ENCODE measurements around the gene MRPS24.
"Not testable (repeated sequence)": the region's sequence is repeated elsewhere in the genome, so short reads cannot be mapped to it uniquely, and the experiment has no call there.

MRPS24 gene

DNA sequence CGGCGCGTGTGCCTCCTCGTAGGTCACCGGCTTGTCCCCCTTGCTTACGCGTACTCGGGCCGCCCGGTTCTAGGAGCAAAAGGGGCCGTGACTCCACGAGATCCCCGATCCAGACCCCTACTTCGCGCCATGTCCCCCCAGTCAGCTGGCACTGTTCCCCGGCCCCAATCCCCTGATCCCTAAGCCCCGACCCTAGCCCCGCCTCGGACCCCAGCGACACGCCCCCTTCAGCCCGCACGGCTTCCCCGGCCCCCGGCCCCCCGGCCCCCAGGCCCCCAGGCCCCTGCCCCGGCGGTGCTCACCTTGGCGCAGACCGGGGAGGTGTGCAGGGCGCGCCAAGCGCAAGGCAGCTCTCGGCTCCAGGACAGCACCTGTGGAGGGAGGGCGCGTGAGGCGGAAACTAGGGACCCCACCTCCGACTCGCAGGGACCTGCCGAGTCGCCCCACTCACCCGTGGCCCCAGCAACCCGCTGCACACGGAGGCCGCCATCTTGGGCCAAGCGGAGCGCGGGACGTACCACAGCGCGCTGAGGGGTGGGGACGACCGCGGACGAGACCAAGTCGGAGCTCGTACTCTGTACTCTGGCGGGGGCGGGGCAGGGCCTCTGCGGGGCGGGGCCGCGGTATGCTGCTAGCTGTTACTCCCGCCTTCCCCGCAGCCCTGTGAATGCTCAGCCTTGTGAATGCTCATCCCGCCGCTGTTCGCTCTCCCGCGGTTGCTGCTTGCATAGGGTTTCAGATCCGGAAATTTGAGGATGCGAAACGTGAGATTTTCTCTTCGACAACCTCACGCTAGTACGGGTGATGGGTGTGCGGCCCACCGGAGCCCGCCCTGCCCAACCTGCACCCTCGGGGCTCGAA, at the start of gene MRPS24:
Gene MRPS24, minus strand, starts transcription at position 512 of the 861 bp plus-strand sequence. Its CDS starts 22 bp downstream, at position 490.
- CTCF ChIA-PET = interaction anchor here (0.6 to 1.2 kb wide), 3 partner anchors 30 to 60 kb away, joined by 3 to 4 read pairs (median 3); no protein-coding TSS in a partner anchor
- peak; percentile 96 for DNase-seq
- Mint-ChIP-seq H3K27me3 (peaks cover 21% of the 10 kb centered on the region), H3K36me3 (peaks cover 30% of the 10 kb centered on the region), H3K4me3 (peak within 1 kb of the TSS; percentile 86), H3K27ac (peak within 1 kb of the TSS; percentile 84), H3K4me1 (peaks cover 28% of the 10 kb centered on the region), H3K9me3 (no peaks in the 10 kb centered on the region)

DNA sequence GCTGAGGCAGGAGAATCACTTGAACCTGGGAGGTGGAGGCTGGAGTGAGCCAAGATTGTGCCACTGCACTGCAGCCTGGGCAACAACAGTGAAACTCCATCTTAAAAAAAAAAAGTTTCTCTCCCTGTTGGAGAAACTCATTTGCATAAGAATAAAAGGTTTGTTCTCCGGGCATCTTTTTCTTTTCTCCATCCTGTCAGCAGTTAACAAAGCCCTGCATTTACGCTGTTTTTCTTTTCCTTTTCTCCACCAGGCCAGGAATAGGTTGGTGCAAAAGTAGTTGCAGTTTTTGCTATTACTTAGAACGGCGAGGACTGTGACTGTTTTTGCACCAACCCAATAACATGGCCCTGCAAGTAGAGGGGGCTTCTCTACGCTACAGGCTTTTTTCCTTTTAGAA, 46.6 kb upstream of the MRPS24 start:
- CTCF ChIA-PET = no interaction called here
- no peaks in the 10 kb centered on the region for H3K9me3 Mint-ChIP-seq
- no peak overlapping the region for H3K4me3 Mint-ChIP-seq
- H3K36me3 Mint-ChIP-seq = peaks cover 3% of the 10 kb centered on the region
- H3K4me1 Mint-ChIP-seq = no peaks in the 10 kb centered on the region
- DNase-seq = no peak
- H3K27me3 Mint-ChIP-seq = no peaks in the 10 kb centered on the region
- H3K27ac Mint-ChIP-seq = no peak overlapping the region

DNA sequence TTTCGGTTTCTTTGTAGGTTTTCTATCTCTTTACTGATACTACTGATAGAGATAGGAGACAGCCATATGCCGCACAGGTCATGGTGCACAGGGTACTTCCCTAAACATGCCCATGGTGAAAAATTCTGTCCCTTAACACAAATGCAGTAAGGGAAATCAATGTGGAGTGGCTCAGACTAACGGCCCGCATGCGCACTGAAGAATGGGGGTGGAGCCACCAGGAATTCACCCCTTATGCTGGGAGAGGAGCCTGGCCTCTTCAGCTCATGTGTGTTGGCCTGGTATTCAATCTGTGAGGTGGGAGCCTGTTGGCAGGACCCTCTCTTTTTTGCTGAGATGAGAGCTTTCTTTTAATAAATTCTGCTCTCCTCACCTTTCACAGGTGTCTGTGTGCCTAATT, 45.5 kb upstream of the MRPS24 start:
- no peaks in the 10 kb centered on the region for H3K27me3 Mint-ChIP-seq
- no peaks in the 10 kb centered on the region for H3K4me1 Mint-ChIP-seq
- H3K4me3 Mint-ChIP-seq = no peak overlapping the region
- no peaks in the 10 kb centered on the region for H3K9me3 Mint-ChIP-seq
- CTCF ChIA-PET = no interaction called here
- no peak for DNase-seq
- peaks cover 5% of the 10 kb centered on the region for H3K36me3 Mint-ChIP-seq
- no peak overlapping the region for H3K27ac Mint-ChIP-seq

DNA sequence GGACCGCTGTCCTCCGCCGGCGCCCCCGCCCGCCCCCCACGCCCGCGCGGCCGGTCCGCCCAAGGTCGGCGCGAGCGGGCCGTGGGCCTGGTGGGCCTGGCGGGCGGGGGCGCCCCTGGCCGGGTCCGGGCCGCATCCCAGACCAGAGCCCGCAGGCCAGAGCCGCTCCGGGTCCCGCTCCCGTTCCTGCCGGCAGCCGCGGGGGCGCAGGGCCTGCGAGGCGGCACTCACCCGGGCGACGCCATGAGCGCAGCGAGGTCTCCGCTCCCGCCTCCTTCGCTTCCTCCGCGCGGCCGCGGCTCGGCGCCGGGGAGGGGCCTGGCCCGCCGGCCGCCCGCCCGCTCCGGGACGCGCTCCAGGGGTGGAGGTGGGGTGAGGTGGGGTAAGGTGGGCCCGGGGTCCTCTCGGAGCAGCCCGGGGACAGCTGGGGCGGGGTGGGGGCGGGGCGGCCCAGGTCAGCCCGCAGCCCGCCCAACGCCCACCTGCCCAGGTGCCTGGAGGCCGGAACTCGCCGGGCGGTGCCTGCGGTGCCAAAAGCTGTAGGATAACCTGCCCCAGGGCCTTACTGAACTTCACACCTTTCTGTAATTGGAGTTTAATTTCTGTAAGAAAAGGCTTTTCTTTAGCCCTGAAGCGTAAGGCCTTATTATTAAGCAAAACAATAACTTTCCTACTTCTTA, 37.2 kb upstream of the MRPS24 start, which contains the start of gene URGCP:
Gene URGCP, minus strand, starts transcription at position 266 of the 680 bp plus-strand sequence. Its CDS starts 21 bp downstream, at position 245.
- no peaks in the 10 kb centered on the region for H3K9me3 Mint-ChIP-seq
- peaks cover 2% of the 10 kb centered on the region for H3K36me3 Mint-ChIP-seq
- H3K4me3 Mint-ChIP-seq = peak within 1 kb of the TSS; percentile 95
- H3K27ac Mint-ChIP-seq = peak within 1 kb of the TSS; percentile 93
- H3K27me3 Mint-ChIP-seq = no peaks in the 10 kb centered on the region
- CTCF ChIA-PET = no interaction called here
- peak; percentile 71 for DNase-seq
- peaks cover 27% of the 10 kb centered on the region for H3K4me1 Mint-ChIP-seq

DNA sequence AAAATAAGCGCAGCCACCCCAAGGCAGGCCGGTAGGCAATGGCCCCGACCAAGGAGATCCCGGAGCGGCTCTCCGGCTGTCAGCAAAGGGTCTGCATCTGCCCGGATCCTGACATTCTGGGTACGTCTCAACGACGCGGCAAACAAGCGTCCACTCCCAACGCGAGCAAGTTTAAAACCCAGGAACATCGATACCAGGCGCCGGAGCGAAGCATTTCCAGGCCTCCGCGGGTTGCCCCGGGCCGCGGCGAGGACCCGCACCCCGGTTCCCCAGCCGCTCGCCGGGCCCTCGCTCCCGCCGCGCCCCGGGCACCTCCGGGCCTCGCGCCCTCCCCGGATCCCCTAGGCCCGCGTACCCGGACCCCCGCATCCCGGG, 36.6 kb upstream of the MRPS24 start:
- H3K9me3 Mint-ChIP-seq = no peaks in the 10 kb centered on the region
- CTCF ChIA-PET = no interaction called here
- H3K36me3 Mint-ChIP-seq = peaks cover 2% of the 10 kb centered on the region
- peaks cover 27% of the 10 kb centered on the region for H3K4me1 Mint-ChIP-seq
- DNase-seq = peak; percentile 43
- H3K27ac Mint-ChIP-seq = peak overlapping the region; percentile 93
- H3K4me3 Mint-ChIP-seq = peak overlapping the region; percentile 95
- H3K27me3 Mint-ChIP-seq = no peaks in the 10 kb centered on the region

DNA sequence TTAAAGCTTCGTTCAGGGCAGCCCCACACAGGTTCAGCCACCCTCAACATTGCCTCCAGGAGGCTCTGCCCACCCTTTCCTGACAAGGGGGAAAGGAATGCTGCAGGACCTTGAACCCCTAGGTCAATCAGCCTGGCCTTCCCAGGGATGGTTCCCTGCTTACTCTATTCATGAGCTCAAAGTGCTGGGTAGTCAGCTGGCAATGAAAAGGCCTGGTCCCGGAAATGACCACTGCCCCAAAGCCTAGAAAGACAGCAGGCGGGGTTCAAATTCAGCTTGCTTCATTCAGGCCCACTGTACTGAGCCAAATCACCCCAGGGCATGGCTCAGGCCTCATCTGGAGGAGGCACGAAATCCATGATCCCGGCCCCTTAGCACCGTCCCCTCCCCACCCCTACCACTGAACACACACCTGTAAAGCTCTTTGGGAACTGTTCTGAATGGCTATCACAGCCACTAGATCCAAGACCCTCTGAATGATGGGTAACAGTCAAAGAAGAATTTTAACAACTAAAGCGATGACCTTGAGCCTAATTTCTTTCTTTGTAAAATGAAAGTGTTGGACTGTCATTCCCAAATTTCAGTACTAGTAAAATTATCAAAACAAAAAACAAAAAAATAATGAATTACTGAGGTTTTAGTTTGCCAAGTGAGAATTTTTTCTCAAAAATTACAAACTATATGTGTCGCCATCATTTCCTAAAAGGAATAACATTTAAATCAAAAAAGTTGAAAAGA, 36.1 kb upstream of the MRPS24 start:
- Mint-ChIP-seq H3K9me3 (no peaks in the 10 kb centered on the region), H3K4me3 (peak overlapping the region; percentile 95), H3K27ac (peak overlapping the region; percentile 93), H3K27me3 (no peaks in the 10 kb centered on the region), H3K36me3 (peaks cover 2% of the 10 kb centered on the region), H3K4me1 (peaks cover 27% of the 10 kb centered on the region)
- DNase-seq = no peak
- CTCF ChIA-PET = no interaction called here

DNA sequence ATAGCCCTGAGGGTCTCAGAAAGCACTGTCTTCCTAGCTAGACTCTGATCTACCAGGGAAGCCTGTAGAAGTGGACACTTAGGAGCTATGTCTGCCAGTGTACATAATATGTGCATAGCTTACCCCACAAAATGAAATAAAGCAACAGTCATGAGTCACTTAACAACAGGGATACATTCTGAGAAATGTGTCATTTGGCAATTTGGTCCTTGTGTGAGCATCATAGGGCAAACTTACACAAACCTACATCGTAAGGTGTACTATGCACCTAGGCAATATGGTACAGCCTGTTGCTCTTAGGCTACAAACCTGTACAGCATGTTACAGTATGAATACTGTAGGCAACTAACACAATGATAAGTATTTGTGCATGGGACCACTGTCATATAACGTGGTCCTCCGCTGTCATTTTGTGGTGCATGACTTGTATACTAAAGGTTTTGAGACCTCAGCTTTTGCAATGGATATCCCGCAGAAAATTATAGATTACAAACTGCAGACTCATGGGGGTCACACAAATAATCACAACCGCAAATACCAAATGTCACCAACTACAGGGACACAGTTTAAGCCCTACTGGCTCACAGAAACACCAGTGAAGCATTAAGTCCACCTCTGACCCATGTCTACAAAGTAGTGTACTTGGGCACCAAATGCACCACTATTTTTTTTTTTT, 35.4 kb upstream of the MRPS24 start:
- Mint-ChIP-seq H3K27ac (no peak overlapping the region), H3K9me3 (no peaks in the 10 kb centered on the region), H3K4me1 (peaks cover 27% of the 10 kb centered on the region), H3K4me3 (peak overlapping the region; percentile 95), H3K27me3 (no peaks in the 10 kb centered on the region), H3K36me3 (no peaks in the 10 kb centered on the region)
- DNase-seq = no peak
- CTCF ChIA-PET = interaction anchor here (1.2 kb wide), 1 partner anchor 17 kb away, joined by 3 read pairs; no protein-coding TSS in a partner anchor

DNA sequence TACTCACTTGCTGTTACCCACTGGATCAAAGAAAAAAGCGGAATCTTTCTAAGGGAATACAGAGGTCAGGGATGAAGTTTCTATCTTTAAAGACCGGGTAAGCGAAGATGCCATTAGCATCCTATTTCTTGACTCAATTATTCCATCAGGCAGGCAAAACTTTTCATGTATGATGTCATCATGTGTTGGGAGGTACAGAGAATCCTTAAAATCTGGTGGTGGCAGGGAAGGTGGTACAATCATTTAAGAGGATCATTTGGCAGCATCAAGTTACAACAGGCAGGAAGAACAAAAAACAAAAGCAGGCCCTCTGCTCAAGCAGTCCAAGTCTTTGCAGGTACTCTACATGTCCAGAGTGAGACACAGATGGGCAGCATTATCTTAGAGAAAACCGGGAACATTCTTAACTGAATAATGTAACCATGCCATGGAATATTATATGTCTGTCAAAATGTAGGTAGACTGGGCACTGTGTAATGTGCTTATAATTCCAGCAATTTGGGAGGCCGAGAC, 33.3 kb upstream of the MRPS24 start:
- H3K4me1 Mint-ChIP-seq = peaks cover 27% of the 10 kb centered on the region
- no peak overlapping the region for H3K4me3 Mint-ChIP-seq

DNA sequence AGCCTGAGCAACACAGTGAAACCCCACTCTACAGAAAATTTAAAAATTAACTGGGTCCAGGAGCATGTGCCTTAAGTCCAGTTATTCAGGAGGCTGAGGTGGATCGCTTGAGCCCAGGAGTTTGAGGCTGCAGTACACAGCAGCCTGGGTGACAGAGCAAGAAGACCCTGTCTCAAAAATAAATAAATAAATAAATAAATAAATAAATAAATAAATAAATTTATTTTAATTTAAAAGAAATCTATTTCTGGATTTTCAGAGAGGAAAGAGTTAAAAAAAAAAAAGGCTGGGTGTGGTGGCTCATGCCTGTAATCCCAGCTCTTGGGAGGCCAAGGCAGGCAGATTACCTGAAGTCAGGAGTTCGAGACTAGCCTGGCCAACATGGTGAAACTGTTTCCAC, 29.3 kb upstream of the MRPS24 start:
- H3K4me1 Mint-ChIP-seq, H3K4me3 Mint-ChIP-seq, H3K9me3 Mint-ChIP-seq, H3K27ac Mint-ChIP-seq, DNase-seq, H3K27me3 Mint-ChIP-seq, CTCF ChIA-PET: not testable (repeated sequence)
- peaks cover 19% of the 10 kb centered on the region for H3K36me3 Mint-ChIP-seq

More for the DNA sequence above, 33.3 kb upstream of the MRPS24 start:
- CTCF ChIA-PET = no interaction called here
- no peaks in the 10 kb centered on the region for H3K27me3 Mint-ChIP-seq
- no peaks in the 10 kb centered on the region for H3K36me3 Mint-ChIP-seq
- H3K27ac Mint-ChIP-seq = peak overlapping the region; percentile 24
- no peaks in the 10 kb centered on the region for H3K9me3 Mint-ChIP-seq
- no peak for DNase-seq

DNA sequence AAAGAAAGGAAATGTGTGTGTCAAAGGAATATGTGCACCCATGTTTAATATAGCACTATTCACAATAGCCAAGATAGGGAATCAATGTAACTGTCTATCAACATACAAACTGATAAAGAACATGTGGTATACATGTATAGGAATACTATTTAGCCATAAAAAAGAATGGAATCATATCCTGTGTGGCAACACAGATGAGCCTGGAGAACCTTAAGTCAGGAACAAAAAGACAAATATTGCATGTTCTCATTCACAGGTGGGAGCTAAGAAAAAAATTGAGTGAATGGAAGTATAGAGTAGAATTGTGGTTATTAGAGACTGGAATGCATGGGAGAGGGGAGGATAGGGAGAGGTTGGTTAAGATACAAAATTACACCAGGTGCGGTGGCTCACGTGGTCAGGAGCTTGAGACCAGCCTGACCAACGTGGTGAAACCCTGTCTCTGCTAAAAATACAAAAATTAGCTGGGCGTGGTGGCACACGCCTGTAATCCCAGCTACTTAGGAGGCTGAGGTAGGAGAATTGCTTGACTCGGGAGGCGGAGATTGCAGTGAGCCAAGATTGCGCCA, 26.6 kb upstream of the MRPS24 start:
- CTCF ChIA-PET = no interaction called here

DNA sequence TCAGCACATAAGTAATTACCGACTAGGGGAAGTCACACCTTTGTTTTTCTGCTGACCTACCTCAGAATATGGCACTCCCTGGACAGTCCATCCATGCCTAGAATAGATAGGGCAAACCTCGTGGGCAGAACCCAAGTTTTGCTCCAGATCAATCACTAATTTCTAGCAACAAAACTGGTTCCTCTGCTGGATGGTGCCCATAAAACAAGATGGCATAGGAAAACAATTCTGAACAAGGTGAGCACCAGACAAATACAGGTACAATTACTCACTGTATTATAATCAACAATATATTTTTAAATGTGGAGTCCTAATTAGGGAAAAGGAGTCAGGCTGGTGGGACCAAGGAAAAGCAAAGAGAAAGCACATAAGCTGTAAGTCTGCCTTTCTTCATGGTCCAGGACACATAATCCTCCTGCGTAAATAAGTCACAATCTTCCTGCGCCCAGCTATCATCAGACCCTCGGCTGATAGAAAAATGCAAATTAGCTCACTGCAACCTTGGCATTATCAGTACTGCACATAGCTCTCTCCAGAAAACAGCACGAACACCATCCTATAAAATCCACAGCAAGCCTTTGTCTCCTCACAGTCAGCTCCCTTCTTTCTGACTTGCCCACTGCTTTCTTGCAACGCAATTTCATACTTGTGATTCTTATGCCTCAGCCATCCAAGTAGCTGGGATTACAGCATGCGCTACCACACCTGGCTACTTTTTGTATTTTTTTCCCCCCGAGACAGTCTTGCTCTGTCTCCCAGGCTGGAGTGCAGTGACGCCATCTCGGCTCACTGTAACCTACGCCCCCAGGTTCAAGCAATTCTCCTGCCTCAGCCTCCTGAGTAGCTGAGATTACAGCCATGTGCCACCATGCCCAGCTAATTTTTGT, 22.0 kb upstream of the MRPS24 start:
- Mint-ChIP-seq H3K4me3 (no peak overlapping the region), H3K36me3 (peaks cover 25% of the 10 kb centered on the region), H3K9me3 (no peaks in the 10 kb centered on the region), H3K4me1 (peaks cover 35% of the 10 kb centered on the region), H3K27me3 (no peaks in the 10 kb centered on the region), H3K27ac (no peak overlapping the region)
- DNase-seq = no peak
- CTCF ChIA-PET = no interaction called here

More for the DNA sequence above, 26.6 kb upstream of the MRPS24 start:
- no peaks in the 10 kb centered on the region for H3K27me3 Mint-ChIP-seq
- H3K36me3 Mint-ChIP-seq = peaks cover 26% of the 10 kb centered on the region
- peaks cover 20% of the 10 kb centered on the region for H3K4me1 Mint-ChIP-seq
- H3K27ac Mint-ChIP-seq = no peak overlapping the region
- H3K4me3 Mint-ChIP-seq = no peak overlapping the region
- no peaks in the 10 kb centered on the region for H3K9me3 Mint-ChIP-seq
- no peak for DNase-seq

DNA sequence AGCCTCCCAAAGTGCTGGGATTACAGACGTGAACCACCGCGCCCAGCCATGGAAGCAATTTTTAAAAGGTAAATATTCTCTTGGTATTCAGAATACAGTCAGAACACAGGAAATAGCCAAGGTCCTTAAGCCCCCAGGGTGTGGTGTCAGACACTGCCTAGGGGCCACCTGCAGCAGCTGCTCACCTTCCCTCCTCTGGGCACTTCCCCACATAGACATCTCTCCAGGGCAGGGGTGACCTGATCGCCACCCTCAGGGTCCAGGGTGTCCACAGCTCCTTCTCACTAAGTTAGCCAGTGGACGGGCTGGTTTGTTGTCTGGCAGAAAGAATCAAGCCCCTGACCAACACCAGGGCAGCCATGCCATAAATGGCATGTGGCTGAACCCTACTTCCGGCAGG, 21.2 kb upstream of the MRPS24 start:
- no peaks in the 10 kb centered on the region for H3K27me3 Mint-ChIP-seq
- no peak overlapping the region for H3K27ac Mint-ChIP-seq
- peaks cover 35% of the 10 kb centered on the region for H3K4me1 Mint-ChIP-seq
- DNase-seq = no peak
- no peaks in the 10 kb centered on the region for H3K9me3 Mint-ChIP-seq
- H3K36me3 Mint-ChIP-seq = peaks cover 23% of the 10 kb centered on the region
- CTCF ChIA-PET = no interaction called here
- H3K4me3 Mint-ChIP-seq = no peak overlapping the region

Data from activated naive CD4-positive, alpha-beta T cell treated with anti-CD3 and anti-CD28 coated beads, Interleukin-2, amount 10 ng/mL, durations not matched to agents 7 days and 5 days (primary cell).